Measurements from ENCODE around the gene UST.

DNA sequence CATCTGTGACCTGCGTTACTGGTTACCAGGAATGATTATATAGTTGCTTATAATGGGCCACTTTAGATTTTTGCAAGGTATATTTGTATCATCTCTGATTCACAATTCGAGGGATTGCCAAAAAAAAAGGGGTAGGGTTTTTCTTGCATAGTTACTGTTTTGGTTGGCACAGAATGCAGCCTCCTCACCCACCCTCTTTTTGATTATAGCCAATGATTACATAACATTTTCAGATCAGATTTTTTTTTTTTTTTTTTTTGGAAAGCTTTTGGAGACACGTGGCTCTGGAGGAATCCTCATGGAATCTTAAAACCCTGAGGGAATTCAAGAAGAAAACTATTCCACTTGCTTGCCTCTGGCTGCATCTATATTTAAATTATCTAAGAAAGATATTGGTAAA, 53.7 kb downstream of the UST start:
- TF ChIP-seq EZH2phosphoT487 (IDR thresholded peaks at IDR 0.05; ENCODE audit: low read depth, severe bottlenecking, unreplicated experiment) (no peak), CTCF (IDR thresholded peaks at IDR 0.05; ENCODE audit: poor library complexity) (no peak)
